HEK293 (cell line): ENCODE data around the gene LRP8.

Source experiments
- AEBP2 ChIP-seq: fragments of 450-650 bp; formaldehyde crosslinking; IDR thresholded peaks from 2 replicates; pipeline ENCODE4 v1.5.1; 2016; ENCODE audit warnings: missing biosample characterization, missing genetic modification characterization, borderline replicate concordance
- ATF2 ChIP-seq: fragments of 450-650 bp; formaldehyde crosslinking; IDR thresholded peaks from 2 replicates; pipeline ENCODE4 v1.5.1; 2016; ENCODE audit warnings: missing biosample characterization, missing genetic modification characterization, low read depth
- INSM2 ChIP-seq: fragments of 450-650 bp; formaldehyde crosslinking; IDR thresholded peaks from 2 replicates; pipeline ENCODE4 v1.5.1; 2016; ENCODE audit warnings: missing biosample characterization, missing genetic modification characterization
- MYNN ChIP-seq: fragments of 450-650 bp; formaldehyde crosslinking; IDR thresholded peaks from 2 replicates; pipeline ENCODE4 v1.5.1; 2016; ENCODE audit warnings: missing biosample characterization, missing genetic modification characterization, borderline replicate concordance
- PRDM1 ChIP-seq: fragments of 450-650 bp; formaldehyde crosslinking; IDR thresholded peaks from 2 replicates; pipeline ENCODE4; 2016; ENCODE audit warnings: missing biosample characterization, missing genetic modification characterization
- PRDM6 ChIP-seq: fragments of 450-650 bp; formaldehyde crosslinking; IDR thresholded peaks from 2 replicates; pipeline ENCODE4 v1.5.1; 2017; ENCODE audit warnings: missing biosample characterization, missing genetic modification characterization
- SP2 ChIP-seq: fragments of 450-650 bp; formaldehyde crosslinking; IDR thresholded peaks from 2 replicates; pipeline ENCODE4 v1.5.1; 2016; ENCODE audit warnings: missing biosample characterization, missing genetic modification characterization
- SP7 ChIP-seq: fragments of 450-650 bp; formaldehyde crosslinking; IDR thresholded peaks from 2 replicates; pipeline ENCODE4 v1.5.1; 2016; ENCODE audit warnings: missing biosample characterization, missing genetic modification characterization
- TRIM28 ChIP-seq: IDR thresholded peaks from 2 replicates; pipeline ENCODE4 v1.6.1; 2011; ENCODE audit warnings: low read length, control low read depth, borderline replicate concordance
- ZBTB1 ChIP-seq: fragments of 450-650 bp; formaldehyde crosslinking; IDR thresholded peaks from 2 replicates; pipeline ENCODE4 v1.5.1; 2016; ENCODE audit warnings: missing biosample characterization, missing genetic modification characterization
- ZBTB17 ChIP-seq: fragments of 450-650 bp; formaldehyde crosslinking; IDR thresholded peaks from 2 replicates; pipeline ENCODE4 v1.5.1; 2016; ENCODE audit warnings: missing biosample characterization, missing genetic modification characterization
- ZBTB21 ChIP-seq: fragments of 450-650 bp; formaldehyde crosslinking; IDR thresholded peaks from 2 replicates; pipeline ENCODE4 v1.5.1; 2017; ENCODE audit warnings: missing biosample characterization, missing genetic modification characterization
- ZNF24 ChIP-seq: fragments of 450-650 bp; formaldehyde crosslinking; IDR thresholded peaks from 2 replicates; pipeline ENCODE4 v1.5.1; 2016; ENCODE audit warnings: missing biosample characterization, missing genetic modification characterization
- ZNF280D ChIP-seq: fragments of 450-650 bp; formaldehyde crosslinking; IDR thresholded peaks from 2 replicates; pipeline ENCODE4 v1.5.1; 2016; ENCODE audit warnings: missing biosample characterization, missing genetic modification characterization
- ZNF324 ChIP-seq: fragments of 450-650 bp; formaldehyde crosslinking; IDR thresholded peaks from 2 replicates; pipeline ENCODE4 v1.5.1; 2016; ENCODE audit warnings: missing biosample characterization, missing genetic modification characterization
- ZNF354C ChIP-seq: fragments of 450-650 bp; formaldehyde crosslinking; IDR thresholded peaks from 2 replicates; pipeline ENCODE4 v1.5.1; 2016; ENCODE audit warnings: missing biosample characterization, missing genetic modification characterization, low read depth, borderline replicate concordance
- ZNF426 ChIP-seq: fragments of 450-650 bp; formaldehyde crosslinking; IDR thresholded peaks from 2 replicates; pipeline ENCODE4 v1.5.1; 2017; ENCODE audit warnings: missing biosample characterization, missing genetic modification characterization, mild to moderate bottlenecking, inconsistent platforms, moderate library complexity
- ZNF48 ChIP-seq: fragments of 450-650 bp; formaldehyde crosslinking; IDR thresholded peaks from 2 replicates; pipeline ENCODE4 v1.5.1; 2016; ENCODE audit warnings: missing biosample characterization, missing genetic modification characterization
- ZNF548 ChIP-seq: fragments of 450-650 bp; formaldehyde crosslinking; IDR thresholded peaks from 2 replicates; pipeline ENCODE4 v1.5.1; 2016; ENCODE audit warnings: missing biosample characterization, missing genetic modification characterization
- ZNF549 ChIP-seq: fragments of 450-650 bp; IDR thresholded peaks from 2 replicates; pipeline ENCODE4 v1.5.1; 2018; ENCODE audit warnings: missing biosample characterization, missing genetic modification characterization, mild to moderate bottlenecking, inconsistent platforms, moderate library complexity
- ZNF558 ChIP-seq: fragments of 450-650 bp; formaldehyde crosslinking; IDR thresholded peaks from 2 replicates; pipeline ENCODE4 v1.5.1; 2016; ENCODE audit warnings: missing biosample characterization, missing genetic modification characterization
- ZNF600 ChIP-seq: fragments of 450-650 bp; formaldehyde crosslinking; IDR thresholded peaks from 2 replicates; pipeline ENCODE4 v1.5.1; 2016; ENCODE audit warnings: missing biosample characterization, missing genetic modification characterization
- ZNF624 ChIP-seq: fragments of 450-650 bp; formaldehyde crosslinking; IDR thresholded peaks from 2 replicates; pipeline ENCODE4 v1.5.1; 2017; ENCODE audit warnings: missing biosample characterization, missing genetic modification characterization
- ZNF626 ChIP-seq: fragments of 450-650 bp; sonication (Bioruptor Pico); formaldehyde crosslinking; IDR thresholded peaks from 2 replicates; pipeline ENCODE4 v1.5.1; 2018; ENCODE audit warnings: missing biosample characterization, missing genetic modification characterization, inconsistent platforms
- ZNF629 ChIP-seq: fragments of 450-650 bp; formaldehyde crosslinking; IDR thresholded peaks from 2 replicates; pipeline ENCODE4 v1.5.1; 2017; ENCODE audit warnings: missing biosample characterization, missing genetic modification characterization
- ZNF654 ChIP-seq: fragments of 450-650 bp; formaldehyde crosslinking; IDR thresholded peaks from 2 replicates; pipeline ENCODE4 v1.5.1; 2016; ENCODE audit warnings: low read depth, missing biosample characterization, missing genetic modification characterization
- ZNF785 ChIP-seq: fragments of 450-650 bp; formaldehyde crosslinking; IDR thresholded peaks from 2 replicates; pipeline ENCODE4 v1.5.1; 2016; ENCODE audit warnings: missing biosample characterization, missing genetic modification characterization
- ZNF830 ChIP-seq: fragments of 450-650 bp; IDR thresholded peaks from 2 replicates; pipeline ENCODE4 v1.5.0; 2018; ENCODE audit warnings: missing biosample characterization, missing genetic modification characterization, low read depth, mild to moderate bottlenecking, moderate library complexity
- ZNF837 ChIP-seq: fragments of 450-650 bp; formaldehyde crosslinking; IDR thresholded peaks from 2 replicates; pipeline ENCODE4 v1.5.1; 2016; ENCODE audit warnings: missing biosample characterization, missing genetic modification characterization
- ZSCAN18 ChIP-seq: fragments of 450-650 bp; formaldehyde crosslinking; IDR thresholded peaks from 2 replicates; pipeline ENCODE4 v1.5.1; 2016; ENCODE audit warnings: missing biosample characterization, missing genetic modification characterization
- ZSCAN23 ChIP-seq: fragments of 450-650 bp; formaldehyde crosslinking; IDR thresholded peaks from 2 replicates; pipeline ENCODE4 v1.5.1; 2016; ENCODE audit warnings: missing biosample characterization, missing genetic modification characterization

The LRP8 gene

GRCh38 chr1:53326598-53327181 lies 1.2 kb downstream of the LRP8 start (continued):
- no peak for TF ChIP-seq ZNF354C (tag by site-specific recombination)
- TF ChIP-seq TRIM28: no peak
- no peak for TF ChIP-seq ZNF48
- TF ChIP-seq ZNF324 (tag by site-specific recombination): peak; percentile 56; the same call in 1 of the 2 replicates
- no peak for TF ChIP-seq ZSCAN18 (tag by site-specific recombination)
- TF ChIP-seq PRDM1 (tag by site-specific recombination): no peak
- no peak for TF ChIP-seq ZNF549 (tag by site-specific recombination)
- no peak for TF ChIP-seq ZNF654
- no peak for TF ChIP-seq ZNF548 (tag by site-specific recombination)
- no peak for TF ChIP-seq ZNF558 (tag by site-specific recombination)
- TF ChIP-seq ZSCAN23: no peak
- no peak for TF ChIP-seq ZNF24 (tag by site-specific recombination)
- no peak for TF ChIP-seq ZNF624 (tag by site-specific recombination)
- no peak for TF ChIP-seq AEBP2 (tag by site-specific recombination)
- peak; percentile 73 for TF ChIP-seq SP2 (tag by site-specific recombination)
- TF ChIP-seq PRDM6 (tag by site-specific recombination): no peak
- TF ChIP-seq ZNF280D: no peak
- TF ChIP-seq ZNF626 (tag by site-specific recombination): no peak
- TF ChIP-seq ATF2 (tag by site-specific recombination): no peak
- no peak for TF ChIP-seq ZBTB1 (tag by site-specific recombination)
- TF ChIP-seq INSM2 (tag by site-specific recombination): no peak
- 0 out of 2 replicates have a peak, but pooled peaks have one; percentile 7 for TF ChIP-seq ZNF785 (tag by site-specific recombination)
- no peak for TF ChIP-seq SP7 (tag by site-specific recombination)
- no peak for TF ChIP-seq ZNF426 (tag by site-specific recombination)
- TF ChIP-seq ZNF629 (tag by site-specific recombination): no peak
- peak; percentile 92 for TF ChIP-seq ZNF600 (tag by site-specific recombination)
- peak; percentile 11; the same call in 1 of the 2 replicates for TF ChIP-seq MYNN (tag by site-specific recombination)
- peak; percentile 74 for TF ChIP-seq ZBTB17 (tag by site-specific recombination)
- no peak for TF ChIP-seq ZBTB21
- no peak for TF ChIP-seq ZNF837 (tag by site-specific recombination)
- TF ChIP-seq ZNF830: no peak
